ENCODE data around the gene CNTRL.

DNA sequence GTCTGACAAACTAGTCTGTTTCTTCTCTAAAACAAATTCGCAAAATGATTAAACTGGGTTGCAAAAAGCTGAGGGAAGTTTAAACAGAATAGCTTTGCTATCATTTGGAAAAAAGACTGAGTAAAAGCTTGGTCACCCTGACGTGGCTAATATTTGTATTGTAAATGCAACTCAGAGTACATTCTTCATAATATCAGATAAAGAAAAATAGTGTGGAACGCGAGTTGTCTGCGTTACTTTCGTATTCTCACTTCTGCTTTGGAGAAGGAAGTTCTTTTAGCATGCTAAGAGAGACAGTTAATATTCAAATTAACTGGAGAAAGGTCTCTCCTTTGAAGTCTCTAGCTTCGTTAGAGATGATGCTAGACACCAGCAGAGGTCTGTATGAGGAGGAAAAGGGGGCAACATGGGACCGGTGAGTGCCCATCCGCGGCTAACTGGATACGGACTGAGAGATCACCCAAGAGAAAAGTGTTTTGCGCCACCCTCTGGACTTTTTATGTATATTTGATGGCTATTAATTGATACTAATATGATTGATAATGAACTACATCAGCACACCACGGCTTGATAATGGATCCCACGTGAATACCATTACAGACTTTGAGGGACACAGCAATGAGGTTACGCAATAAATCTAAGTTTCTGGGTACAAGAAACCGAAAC, 2.9 kb upstream of the CNTRL start:
- TF ChIP-seq, protein P1, sequence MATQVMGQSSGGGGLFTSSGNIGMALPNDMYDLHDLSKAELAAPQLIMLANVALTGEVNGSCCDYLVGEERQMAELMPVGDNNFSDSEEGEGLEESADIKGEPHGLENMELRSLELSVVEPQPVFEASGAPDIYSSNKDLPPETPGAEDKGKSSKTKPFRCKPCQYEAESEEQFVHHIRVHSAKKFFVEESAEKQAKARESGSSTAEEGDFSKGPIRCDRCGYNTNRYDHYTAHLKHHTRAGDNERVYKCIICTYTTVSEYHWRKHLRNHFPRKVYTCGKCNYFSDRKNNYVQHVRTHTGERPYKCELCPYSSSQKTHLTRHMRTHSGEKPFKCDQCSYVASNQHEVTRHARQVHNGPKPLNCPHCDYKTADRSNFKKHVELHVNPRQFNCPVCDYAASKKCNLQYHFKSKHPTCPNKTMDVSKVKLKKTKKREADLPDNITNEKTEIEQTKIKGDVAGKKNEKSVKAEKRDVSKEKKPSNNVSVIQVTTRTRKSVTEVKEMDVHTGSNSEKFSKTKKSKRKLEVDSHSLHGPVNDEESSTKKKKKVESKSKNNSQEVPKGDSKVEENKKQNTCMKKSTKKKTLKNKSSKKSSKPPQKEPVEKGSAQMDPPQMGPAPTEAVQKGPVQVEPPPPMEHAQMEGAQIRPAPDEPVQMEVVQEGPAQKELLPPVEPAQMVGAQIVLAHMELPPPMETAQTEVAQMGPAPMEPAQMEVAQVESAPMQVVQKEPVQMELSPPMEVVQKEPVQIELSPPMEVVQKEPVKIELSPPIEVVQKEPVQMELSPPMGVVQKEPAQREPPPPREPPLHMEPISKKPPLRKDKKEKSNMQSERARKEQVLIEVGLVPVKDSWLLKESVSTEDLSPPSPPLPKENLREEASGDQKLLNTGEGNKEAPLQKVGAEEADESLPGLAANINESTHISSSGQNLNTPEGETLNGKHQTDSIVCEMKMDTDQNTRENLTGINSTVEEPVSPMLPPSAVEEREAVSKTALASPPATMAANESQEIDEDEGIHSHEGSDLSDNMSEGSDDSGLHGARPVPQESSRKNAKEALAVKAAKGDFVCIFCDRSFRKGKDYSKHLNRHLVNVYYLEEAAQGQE (IDR thresholded peaks at IDR 0.05) = no peak
- peak; percentile 62 to 63 for TF ChIP-seq RAD21 (IDR thresholded peaks at IDR 0.05)
- TF ChIP-seq, protein P2, sequence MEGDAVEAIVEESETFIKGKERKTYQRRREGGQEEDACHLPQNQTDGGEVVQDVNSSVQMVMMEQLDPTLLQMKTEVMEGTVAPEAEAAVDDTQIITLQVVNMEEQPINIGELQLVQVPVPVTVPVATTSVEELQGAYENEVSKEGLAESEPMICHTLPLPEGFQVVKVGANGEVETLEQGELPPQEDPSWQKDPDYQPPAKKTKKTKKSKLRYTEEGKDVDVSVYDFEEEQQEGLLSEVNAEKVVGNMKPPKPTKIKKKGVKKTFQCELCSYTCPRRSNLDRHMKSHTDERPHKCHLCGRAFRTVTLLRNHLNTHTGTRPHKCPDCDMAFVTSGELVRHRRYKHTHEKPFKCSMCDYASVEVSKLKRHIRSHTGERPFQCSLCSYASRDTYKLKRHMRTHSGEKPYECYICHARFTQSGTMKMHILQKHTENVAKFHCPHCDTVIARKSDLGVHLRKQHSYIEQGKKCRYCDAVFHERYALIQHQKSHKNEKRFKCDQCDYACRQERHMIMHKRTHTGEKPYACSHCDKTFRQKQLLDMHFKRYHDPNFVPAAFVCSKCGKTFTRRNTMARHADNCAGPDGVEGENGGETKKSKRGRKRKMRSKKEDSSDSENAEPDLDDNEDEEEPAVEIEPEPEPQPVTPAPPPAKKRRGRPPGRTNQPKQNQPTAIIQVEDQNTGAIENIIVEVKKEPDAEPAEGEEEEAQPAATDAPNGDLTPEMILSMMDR (IDR thresholded peaks at IDR 0.05; ENCODE audit: low read depth, low read length, missing input control) = peak; percentile 17
- TF ChIP-seq YY1 (IDR thresholded peaks at IDR 0.05) = no peak
- TF ChIP-seq, protein P3, sequence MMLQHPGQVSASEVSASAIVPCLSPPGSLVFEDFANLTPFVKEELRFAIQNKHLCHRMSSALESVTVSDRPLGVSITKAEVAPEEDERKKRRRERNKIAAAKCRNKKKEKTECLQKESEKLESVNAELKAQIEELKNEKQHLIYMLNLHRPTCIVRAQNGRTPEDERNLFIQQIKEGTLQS (IDR thresholded peaks at IDR 0.05) = no peak
- TF ChIP-seq ZBTB33 (IDR thresholded peaks at IDR 0.05) = no peak
- TF ChIP-seq GABPA (IDR thresholded peaks at IDR 0.05 in 1 of 2, conservative IDR thresholded peaks at IDR 0.05 in 1 of 2) = no peak
- no peak for TF ChIP-seq SP1 (IDR thresholded peaks at IDR 0.05)
- no peak for TF ChIP-seq TAF1 (conservative IDR thresholded peaks at IDR 0.05)
- TF ChIP-seq JUND (IDR thresholded peaks at IDR 0.05) = no peak
- TF ChIP-seq RXRA (IDR thresholded peaks at IDR 0.05) = no peak
- no peak for TF ChIP-seq MAX (IDR thresholded peaks at IDR 0.05)

All from liver (tissue), 3 donors.